GM23338 (cell line): Measurements from ENCODE around the gene LINC00305. TPM values are rescaled to one million over a fixed set of nuclear protein-coding genes. Genes with fewer than 3 reads are reported as not detected.

Experiments used
- ATAC-seq: fragments of 200-7000 bp; cut with Tn5 transposase; 3 replicates; pipeline ENCODE4 v1.9.1; 2020
- DNase-seq: peaks from one replicate; pipeline ENCODE4 v3.0.0-alpha.2; 2015; ENCODE audit warnings: low spot score
- H2AFZ ChIP-seq: fragments of 200-600 bp; sonication (generic); 2 replicates; pipeline ENCODE4 v1.8.0; 2016; ENCODE audit warnings: antibody characterized with exemption, mild to moderate bottlenecking, moderate library complexity
- H3F3A ChIP-seq: fragments of 200-600 bp; sonication (generic); replicated peaks from 2 replicates; pipeline ENCODE4 v1.8.0; 2017; ENCODE audit warnings: antibody characterized with exemption, mixed run types, low read depth
- H3K27ac ChIP-seq: fragments of 200-600 bp; sonication (generic); 2 replicates; pipeline ENCODE4 v1.6.1; 2016; ENCODE audit warnings: low read depth
- H3K27me3 ChIP-seq: fragments of 200-600 bp; sonication (generic); 2 replicates; pipeline ENCODE4 v1.8.0; 2016; ENCODE audit warnings: mild to moderate bottlenecking, mixed run types, moderate library complexity; ENCODE audit not compliant: insufficient read depth
- H3K36me3 ChIP-seq: fragments of 200-600 bp; sonication (generic); 2 replicates; pipeline ENCODE4 v1.8.0; 2016; ENCODE audit warnings: mild to moderate bottlenecking; ENCODE audit not compliant: insufficient read depth
- H3K4me1 ChIP-seq: fragments of 200-600 bp; sonication (generic); 2 replicates; pipeline ENCODE4 v1.8.0; 2016; ENCODE audit warnings: mild to moderate bottlenecking, moderate library complexity; ENCODE audit not compliant: insufficient read depth
- H3K4me2 ChIP-seq: fragments of 200-600 bp; sonication (generic); 2 replicates; pipeline ENCODE4 v1.7.1; 2017; ENCODE audit warnings: mixed run types
- H3K4me3 ChIP-seq: fragments of 200-600 bp; sonication (generic); 2 replicates; pipeline ENCODE4 v1.6.1; 2016; ENCODE audit warnings: mixed run types
- H3K79me2 ChIP-seq: fragments of 200-600 bp; sonication (generic); replicated peaks from 2 replicates; pipeline ENCODE4 v1.8.0; 2017; ENCODE audit warnings: mild to moderate bottlenecking; ENCODE audit not compliant: insufficient read depth
- H3K9me2 ChIP-seq: fragments of 200-600 bp; sonication (generic); 2 replicates; pipeline ENCODE4 v1.8.0; 2017; ENCODE audit not compliant: insufficient read depth
- H4K20me1 ChIP-seq: fragments of 200-600 bp; sonication (generic); replicated peaks from 2 replicates; pipeline ENCODE4 v1.8.0; 2017; ENCODE audit warnings: mild to moderate bottlenecking; ENCODE audit not compliant: insufficient read depth
- H3K27ac Mint-ChIP-seq: 2 replicates; pipeline ENCODE4 v1.8.0; 2020; ENCODE audit warnings: inconsistent platforms, mild to moderate bottlenecking, moderate library complexity, mixed read lengths
- H3K27me3 Mint-ChIP-seq: 3 replicates; pipeline ENCODE4 v1.8.0; 2022; ENCODE audit warnings: low read depth, mild to moderate bottlenecking, moderate library complexity, mixed read lengths, inconsistent platforms; ENCODE audit not compliant: insufficient read depth, poor library complexity
- H3K36me3 Mint-ChIP-seq: 3 replicates; pipeline ENCODE4 v1.8.0; 2021; ENCODE audit warnings: low read depth, mild to moderate bottlenecking, inconsistent platforms, moderate library complexity, mixed read lengths
- H3K4me1 Mint-ChIP-seq: 3 replicates; pipeline ENCODE4 v1.8.0; 2020; ENCODE audit warnings: mild to moderate bottlenecking, inconsistent platforms, mixed read lengths
- H3K4me3 Mint-ChIP-seq: 3 replicates; pipeline ENCODE4 v1.8.0; 2021; ENCODE audit warnings: moderate library complexity, mild to moderate bottlenecking, inconsistent platforms, mixed read lengths
- H3K9me3 Mint-ChIP-seq: 3 replicates; pipeline ENCODE4 v1.8.0; 2020; ENCODE audit warnings: moderate library complexity, mild to moderate bottlenecking, inconsistent platforms, mixed read lengths
- CREB1 ChIP-seq: fragments of 250-450 bp; sonication (Bioruptor Pico); IDR thresholded peaks from 2 replicates; pipeline ENCODE4 v1.5.0; 2020; ENCODE audit warnings: low read depth, mild to moderate bottlenecking, moderate library complexity
- CTCF ChIP-seq, 2 experiments: fragments of 200-600 bp in 1 of 2; sonication (generic) in 1 of 2; conservative IDR thresholded peaks; 2 replicates each; pipeline versions ENCODE4 v1.5.1 to v1.6.1; 2016 to 2017; ENCODE audit warnings: antibody characterized with exemption in 2 of 2, low read depth in 2 of 2, mild to moderate bottlenecking in 2 of 2, moderate library complexity in 1 of 2
- ETS1 ChIP-seq: IDR thresholded peaks from 2 replicates; pipeline ENCODE4 v1.6.1; 2016; ENCODE audit warnings: antibody characterized with exemption
- EZH2 ChIP-seq: fragments of 200-600 bp; sonication (generic); IDR thresholded peaks from one replicate; pipeline ENCODE4 v1.8.0; 2017; ENCODE audit warnings: antibody characterized with exemption, mild to moderate bottlenecking, low read depth; ENCODE audit not compliant: unreplicated experiment
- EZH2phosphoT487 ChIP-seq: fragments of 200-600 bp; sonication (generic); IDR thresholded peaks from one replicate; pipeline ENCODE4 v1.8.1; 2018; ENCODE audit warnings: antibody characterized with exemption; ENCODE audit not compliant: unreplicated experiment
- JUNB ChIP-seq: IDR thresholded peaks from one replicate; pipeline ENCODE4 v1.6.1; 2016; ENCODE audit warnings: antibody characterized with exemption; ENCODE audit not compliant: unreplicated experiment
- NANOG ChIP-seq: IDR thresholded peaks from 2 replicates; pipeline ENCODE4 v1.6.1; 2016; ENCODE audit warnings: antibody characterized with exemption, borderline replicate concordance
- STAT1 ChIP-seq: IDR thresholded peaks from one replicate; pipeline ENCODE4 v1.6.1; 2016; ENCODE audit warnings: antibody characterized with exemption; ENCODE audit not compliant: unreplicated experiment
- ZNF114 ChIP-seq: fragments of 250-450 bp; sonication (Bioruptor Pico); IDR thresholded peaks from 2 replicates; pipeline ENCODE4 v1.5.0; 2020; ENCODE audit warnings: mild to moderate bottlenecking, moderate library complexity
- ZNF462 ChIP-seq: fragments of 250-450 bp; sonication (Bioruptor Pico); IDR thresholded peaks from 2 replicates; pipeline ENCODE4 v1.5.0; 2020; ENCODE audit warnings: mild to moderate bottlenecking, moderate library complexity
- polyA plus RNA-seq: library from polyadenylated mRNA; unstranded; fragments of >200 nt; fragmentation: Nextera tagmentation; extraction: Ambion mirVana; gene quantifications from 2 replicates; pipeline ENCODE4 v1.2.1, GENCODE V29; 2016
- total RNA-seq: library from RNA; depleted of rRNA; stranded (reverse); fragments of >200 nt; shearing (Covaris generic); gene quantifications from 2 replicates; pipeline ENCODE4 v1.2.3, GENCODE V29; 2014
- TF ChIP-seq, protein P1 (sequence below): IDR thresholded peaks from one replicate; pipeline ENCODE4 v1.6.1; 2018; ENCODE audit warnings: antibody characterized with exemption; ENCODE audit not compliant: unreplicated experiment

LINC00305 gene
- total and polyA plus RNA-seq, 2 experiments from 2014 or later = not detected

- TF ChIP-seq EZH2phosphoT487 = no peak
- no peak for TF ChIP-seq ETS1
- no peak for TF ChIP-seq EZH2
These were observed 1.1 kb upstream of the LINC00305 start (continued) for GRCh38 chr18:64149916-64150438.

DNA sequence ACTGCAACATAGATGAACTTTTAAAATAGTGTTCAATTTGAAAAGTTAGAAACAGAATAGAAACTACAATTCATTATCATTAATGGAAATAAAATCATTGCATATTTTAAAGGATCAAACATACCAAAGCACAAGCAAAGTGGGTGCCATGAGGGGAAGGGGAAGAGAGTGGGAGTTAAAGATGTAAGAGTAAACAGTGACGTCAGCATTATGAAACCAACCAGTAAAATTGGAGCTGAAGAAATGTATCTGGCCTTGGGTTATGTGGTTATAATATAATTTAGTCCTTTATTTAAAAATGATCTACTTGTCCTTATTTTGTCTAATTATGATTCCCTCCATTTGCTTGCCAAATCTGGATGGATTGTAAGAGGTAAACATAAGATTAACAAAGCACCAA lies 6.0 kb downstream of the LINC00305 start:
- Mint-ChIP-seq H3K36me3 (no peaks in the 10 kb centered on the region), H3K4me3 (no peak overlapping the region), H3K27ac (no peak overlapping the region), H3K4me1 (peaks cover 10% of the 10 kb centered on the region; the same call in 2 of the 3 replicates), H3K27me3 (peaks cover 4% of the 10 kb centered on the region), H3K9me3 (no peaks in the 10 kb centered on the region)
- Histone ChIP-seq H3K4me2 (no peak overlapping the region), H3K79me2 (no peaks in the 10 kb centered on the region), H2AFZ (no peak overlapping the region), H3K27ac (no peak overlapping the region), H3K4me1 (no peaks in the 10 kb centered on the region; the same call in 1 of the 2 replicates), H3K9me2 (peaks cover 4% of the 10 kb centered on the region; the same call in 1 of the 2 replicates), H3K27me3 (no peaks in the 10 kb centered on the region), H3K36me3 (no peaks in the 10 kb centered on the region), H3K4me3 (no peak overlapping the region), H4K20me1 (no peaks in the 10 kb centered on the region), H3F3A (no peaks in the 10 kb centered on the region)
- DNase-seq (no peak), ATAC-seq (no peak)
- TF ChIP-seq JUNB (no peak), ZNF462 (no peak), NANOG (no peak), STAT1 (no peak), CTCF (conservative IDR thresholded peaks at IDR 0.05; ENCODE audit: low read depth in 2 of 2) (no peak), EZH2 (no peak), CREB1 (no peak), ETS1 (no peak), EZH2phosphoT487 (no peak), ZNF114 (CRISPR knock-in tag) (no peak)
- TF ChIP-seq, protein P1, sequence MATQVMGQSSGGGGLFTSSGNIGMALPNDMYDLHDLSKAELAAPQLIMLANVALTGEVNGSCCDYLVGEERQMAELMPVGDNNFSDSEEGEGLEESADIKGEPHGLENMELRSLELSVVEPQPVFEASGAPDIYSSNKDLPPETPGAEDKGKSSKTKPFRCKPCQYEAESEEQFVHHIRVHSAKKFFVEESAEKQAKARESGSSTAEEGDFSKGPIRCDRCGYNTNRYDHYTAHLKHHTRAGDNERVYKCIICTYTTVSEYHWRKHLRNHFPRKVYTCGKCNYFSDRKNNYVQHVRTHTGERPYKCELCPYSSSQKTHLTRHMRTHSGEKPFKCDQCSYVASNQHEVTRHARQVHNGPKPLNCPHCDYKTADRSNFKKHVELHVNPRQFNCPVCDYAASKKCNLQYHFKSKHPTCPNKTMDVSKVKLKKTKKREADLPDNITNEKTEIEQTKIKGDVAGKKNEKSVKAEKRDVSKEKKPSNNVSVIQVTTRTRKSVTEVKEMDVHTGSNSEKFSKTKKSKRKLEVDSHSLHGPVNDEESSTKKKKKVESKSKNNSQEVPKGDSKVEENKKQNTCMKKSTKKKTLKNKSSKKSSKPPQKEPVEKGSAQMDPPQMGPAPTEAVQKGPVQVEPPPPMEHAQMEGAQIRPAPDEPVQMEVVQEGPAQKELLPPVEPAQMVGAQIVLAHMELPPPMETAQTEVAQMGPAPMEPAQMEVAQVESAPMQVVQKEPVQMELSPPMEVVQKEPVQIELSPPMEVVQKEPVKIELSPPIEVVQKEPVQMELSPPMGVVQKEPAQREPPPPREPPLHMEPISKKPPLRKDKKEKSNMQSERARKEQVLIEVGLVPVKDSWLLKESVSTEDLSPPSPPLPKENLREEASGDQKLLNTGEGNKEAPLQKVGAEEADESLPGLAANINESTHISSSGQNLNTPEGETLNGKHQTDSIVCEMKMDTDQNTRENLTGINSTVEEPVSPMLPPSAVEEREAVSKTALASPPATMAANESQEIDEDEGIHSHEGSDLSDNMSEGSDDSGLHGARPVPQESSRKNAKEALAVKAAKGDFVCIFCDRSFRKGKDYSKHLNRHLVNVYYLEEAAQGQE = no peak
